Measurements from ENCODE around the gene RAPGEF4.

RAPGEF4 gene

DNA sequence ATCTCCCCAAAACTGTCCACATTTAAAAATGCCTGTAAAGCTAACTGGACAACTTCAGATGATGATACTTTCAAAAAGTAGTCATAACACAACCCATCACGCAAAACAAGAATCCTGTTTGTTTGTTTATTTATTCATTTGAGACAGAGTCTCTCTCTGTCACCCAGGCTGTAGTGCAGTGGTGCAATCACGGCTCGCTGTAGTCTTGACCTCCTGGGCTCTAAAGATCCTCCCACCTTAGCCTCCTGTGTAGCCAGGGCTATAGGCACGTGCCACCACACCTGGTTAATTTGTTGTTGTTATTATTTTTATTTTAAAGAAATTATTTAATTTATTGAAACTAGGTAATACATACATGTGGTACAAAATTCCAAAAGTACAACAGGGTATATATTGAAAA lies 94.8 kb downstream of the RAPGEF4 start:
- no peak for DNase-seq

DNA sequence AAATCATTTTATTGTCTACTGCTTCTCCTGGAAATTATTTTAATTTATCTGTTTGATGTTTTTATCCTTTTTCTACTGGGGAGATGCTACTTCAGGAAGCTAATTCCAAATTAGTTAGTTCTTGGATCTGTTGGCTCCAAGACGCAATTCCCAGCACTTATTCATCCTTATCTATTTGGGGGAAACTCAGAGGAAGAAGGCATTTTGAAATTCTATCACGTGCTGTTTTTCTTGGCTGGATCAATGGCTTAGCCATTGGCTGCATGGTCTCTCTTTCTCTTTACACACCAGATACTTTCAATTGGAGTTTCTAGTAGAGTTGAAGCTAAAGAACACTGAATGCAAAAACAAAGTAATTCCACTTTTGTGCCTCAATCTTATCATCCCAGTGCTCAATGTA lies 98.3 kb downstream of the RAPGEF4 start:
- no peak for DNase-seq

DNA sequence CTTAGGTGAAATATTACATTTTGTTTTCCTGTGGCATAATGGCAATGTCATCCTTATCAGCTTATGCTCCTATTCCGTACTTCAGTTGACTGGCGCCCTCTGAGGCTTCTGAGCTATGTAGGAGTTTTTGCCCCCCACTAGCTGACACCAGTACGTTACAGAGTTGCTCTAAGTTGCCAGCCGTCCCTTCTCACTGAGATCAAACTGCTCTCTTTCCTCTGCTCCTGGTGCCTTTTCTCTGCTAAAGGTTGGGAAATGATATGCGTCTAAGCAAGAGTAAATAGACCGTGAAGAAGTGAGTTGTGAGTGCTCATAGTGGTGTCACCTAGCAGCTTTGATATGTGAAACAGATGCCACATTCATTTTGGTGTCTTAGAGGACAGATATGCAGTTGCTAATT lies 99.2 kb downstream of the RAPGEF4 start:
- DNase-seq = peak; percentile 36

DNA sequence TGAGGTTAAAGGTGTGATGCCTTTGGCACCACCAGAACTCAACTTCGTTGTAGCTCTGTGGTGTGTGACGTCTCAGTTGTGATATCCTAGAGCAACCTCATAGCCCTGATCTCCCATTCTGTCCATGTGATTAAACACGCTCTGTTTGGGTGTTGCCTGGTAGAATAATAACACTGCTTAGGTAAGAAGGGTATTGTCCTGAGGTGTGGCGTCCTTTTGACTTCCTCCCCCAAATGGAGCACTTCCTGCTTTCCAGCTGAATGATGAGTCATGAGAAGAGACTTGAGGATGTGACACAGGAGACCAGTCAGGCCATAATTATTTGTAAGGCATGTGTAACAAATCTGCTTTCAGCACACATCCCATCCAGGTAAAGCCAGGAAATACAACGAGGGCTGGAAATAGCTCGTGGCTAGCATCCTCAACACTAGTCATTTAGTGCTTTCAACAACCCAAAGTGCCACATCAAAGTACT lies 100.7 kb downstream of the RAPGEF4 start:
- peak; percentile 96 for DNase-seq

- DNase-seq = no peak
These were observed 101.2 kb downstream of the RAPGEF4 start for GRCh38 chr2:172836827-172837226.

GRCh38 chr2:172839446-172839845 lies 103.8 kb downstream of the RAPGEF4 start:
- no peak for DNase-seq

GRCh38 chr2:172842511-172843265 lies 107.0 kb downstream of the RAPGEF4 start:
- DNase-seq = no peak

DNA sequence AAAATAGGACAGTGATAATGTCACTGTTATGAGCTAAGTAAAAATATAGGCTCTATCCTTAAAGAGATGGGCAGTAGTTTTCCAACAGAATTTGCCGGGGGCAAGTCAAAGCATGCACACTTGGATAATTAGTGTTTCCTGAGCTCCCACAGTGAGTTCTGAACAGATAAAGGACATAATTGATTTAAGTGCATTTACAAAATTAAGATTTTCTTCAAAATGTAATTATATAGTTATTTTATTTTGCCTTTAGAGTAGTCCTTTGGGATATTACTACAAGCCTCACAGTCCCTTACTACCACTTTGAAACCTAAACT lies 107.6 kb downstream of the RAPGEF4 start:
- DNase-seq = no peak

GRCh38 chr2:172843902-172844715 lies 108.5 kb downstream of the RAPGEF4 start:
- DNase-seq = no peak

DNA sequence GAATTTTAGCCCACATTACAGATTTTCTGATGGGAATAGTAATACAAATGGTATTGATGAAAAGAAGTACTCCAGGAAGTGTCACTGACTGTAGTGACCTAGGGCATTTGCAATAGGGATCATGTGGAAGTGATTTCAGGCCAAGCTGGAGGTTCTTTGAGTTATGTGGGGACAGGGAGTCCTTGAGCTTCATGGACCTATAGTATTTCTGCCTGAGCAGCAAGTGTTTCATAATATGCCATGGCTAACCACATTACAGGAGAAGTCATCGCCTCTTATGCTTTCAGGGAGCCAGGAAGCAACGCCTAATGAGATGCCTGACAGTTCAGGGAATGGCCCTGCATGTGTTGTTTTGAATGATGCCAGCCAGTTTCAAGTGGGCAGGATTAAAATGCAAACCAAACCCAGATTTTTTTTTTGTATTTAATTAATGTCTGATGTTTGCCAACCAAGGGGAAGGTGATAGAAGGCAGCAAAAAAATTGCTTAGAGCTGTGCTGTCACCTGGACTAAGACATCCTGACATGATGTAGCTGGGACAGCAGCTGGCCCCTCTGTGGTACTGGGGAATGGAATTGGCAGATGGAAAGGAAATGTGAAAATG lies 109.5 kb downstream of the RAPGEF4 start:
- DNase-seq = peak; percentile 4

DNA sequence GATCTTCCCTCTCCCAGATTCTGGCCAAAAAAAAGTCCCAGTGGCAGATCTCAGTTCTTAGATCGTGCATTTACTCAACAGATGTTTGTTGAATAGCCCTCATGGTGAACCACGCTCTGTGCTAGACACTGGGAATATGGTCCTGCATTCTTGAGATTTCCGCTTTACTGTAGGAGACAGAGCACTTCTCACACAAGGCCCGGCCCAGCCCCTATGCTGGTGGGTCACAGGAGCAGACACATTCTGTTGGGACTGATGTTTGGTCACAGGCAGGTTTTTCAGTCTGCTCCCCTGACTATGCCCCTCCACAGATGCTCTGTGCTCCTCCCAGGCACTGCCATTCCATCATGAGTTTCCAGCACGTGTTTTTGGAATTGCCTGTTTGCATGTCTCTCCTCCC lies 110.9 kb downstream of the RAPGEF4 start:
- no peak for DNase-seq

DNA sequence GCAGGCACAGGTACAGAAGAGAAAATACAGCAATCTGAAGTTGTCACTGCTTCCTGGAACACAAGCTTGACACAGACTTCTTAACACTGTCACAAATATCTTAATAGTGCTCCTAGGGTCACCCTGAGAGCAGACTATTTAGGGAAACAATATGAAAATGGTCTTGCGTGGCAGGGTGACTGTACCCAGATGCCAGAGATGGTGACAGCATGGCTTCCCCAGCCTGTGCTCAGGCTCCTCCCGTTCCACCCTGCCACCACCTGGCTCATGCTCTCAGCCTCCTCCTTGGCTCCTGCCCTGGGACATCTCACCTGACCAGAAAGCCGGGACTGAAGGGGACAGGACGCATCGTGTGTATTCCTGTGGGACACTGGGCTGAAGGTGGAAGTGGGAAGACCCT lies 111.5 kb downstream of the RAPGEF4 start:
- no peak for DNase-seq

- DNase-seq = no peak
These were observed 112.9 kb downstream of the RAPGEF4 start for GRCh38 chr2:172848519-172848918.

DNA sequence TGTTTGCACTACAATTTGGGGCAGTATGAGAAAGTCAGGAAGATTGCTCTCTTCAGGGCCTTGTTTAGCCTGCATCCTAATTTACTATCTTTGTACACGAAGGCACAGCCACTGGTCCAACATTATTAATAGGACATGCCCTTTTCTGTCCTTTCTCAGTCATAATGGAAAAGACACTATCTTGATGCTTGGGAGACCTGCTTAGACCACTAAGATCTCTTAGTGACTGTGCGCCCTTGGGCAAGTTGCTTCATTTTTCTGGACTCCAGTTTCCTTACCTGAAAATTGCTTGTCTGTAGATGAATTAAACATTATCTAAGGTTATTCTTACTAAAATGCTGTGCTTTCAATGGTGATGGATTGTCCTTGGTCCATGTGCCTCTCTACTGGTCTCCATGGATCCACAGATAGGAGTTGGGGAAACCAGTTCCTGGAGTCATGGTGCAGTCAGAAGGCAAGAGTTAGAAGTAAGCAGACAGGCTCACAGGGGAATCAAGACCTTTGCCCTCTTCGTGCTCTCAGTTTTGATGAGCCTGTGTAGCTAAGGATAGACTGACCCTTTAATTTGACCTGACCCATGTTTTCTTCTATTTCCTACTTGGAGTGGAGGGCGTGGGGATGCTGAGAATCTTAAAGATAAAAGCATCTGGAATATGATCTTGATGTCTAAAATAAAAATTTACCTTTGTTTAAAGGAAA lies 114.0 kb downstream of the RAPGEF4 start:
- DNase-seq = no peak

- DNase-seq = no peak
These were observed 119.9 kb downstream of the RAPGEF4 start for GRCh38 chr2:172855588-172855987.

- no peak for DNase-seq
These were observed 121.0 kb downstream of the RAPGEF4 start for GRCh38 chr2:172856606-172857005.

- DNase-seq = no peak
These were observed 122.8 kb downstream of the RAPGEF4 start for GRCh38 chr2:172858473-172858745.

- DNase-seq = peak; percentile 71
These were observed 124.1 kb downstream of the RAPGEF4 start for GRCh38 chr2:172859581-172860335.

DNA sequence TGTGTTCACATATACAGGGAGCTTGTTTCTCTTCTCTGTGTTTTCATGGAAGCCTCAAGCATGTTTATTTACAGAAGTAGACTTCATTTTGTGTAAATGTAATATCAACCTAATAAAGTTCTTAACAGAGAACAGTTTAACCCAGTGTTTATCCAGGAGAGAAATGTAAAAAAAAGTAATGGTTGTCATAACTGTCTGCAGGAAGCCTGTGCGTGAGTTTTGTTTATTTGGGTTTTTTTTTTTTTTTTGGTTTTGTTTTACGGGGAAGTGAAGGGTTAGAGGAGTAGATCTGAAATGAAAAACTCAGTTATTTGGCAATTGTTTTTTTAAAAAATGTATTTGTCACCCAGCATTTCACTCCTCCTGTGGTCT lies 124.7 kb downstream of the RAPGEF4 start:
- no peak for DNase-seq

DNA sequence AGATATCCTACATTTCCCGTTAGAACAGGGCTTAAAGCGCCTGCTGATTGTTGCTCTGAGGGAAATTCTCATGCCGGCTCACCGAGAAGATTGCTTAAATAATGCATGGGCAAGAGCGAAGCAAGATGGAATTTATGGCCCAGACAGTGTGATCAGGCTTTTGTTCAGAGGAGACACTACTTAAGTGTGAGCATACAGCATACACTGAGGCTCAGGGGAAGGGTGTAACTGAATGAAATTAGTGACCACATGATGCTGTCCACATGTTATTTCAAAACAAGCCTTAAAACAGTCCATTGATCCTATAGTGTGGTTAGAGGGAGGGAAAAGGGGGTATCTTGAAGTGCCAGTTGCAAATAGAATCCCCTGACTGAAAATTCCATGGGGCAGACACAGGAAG lies 125.5 kb downstream of the RAPGEF4 start:
- no peak for DNase-seq

DNA sequence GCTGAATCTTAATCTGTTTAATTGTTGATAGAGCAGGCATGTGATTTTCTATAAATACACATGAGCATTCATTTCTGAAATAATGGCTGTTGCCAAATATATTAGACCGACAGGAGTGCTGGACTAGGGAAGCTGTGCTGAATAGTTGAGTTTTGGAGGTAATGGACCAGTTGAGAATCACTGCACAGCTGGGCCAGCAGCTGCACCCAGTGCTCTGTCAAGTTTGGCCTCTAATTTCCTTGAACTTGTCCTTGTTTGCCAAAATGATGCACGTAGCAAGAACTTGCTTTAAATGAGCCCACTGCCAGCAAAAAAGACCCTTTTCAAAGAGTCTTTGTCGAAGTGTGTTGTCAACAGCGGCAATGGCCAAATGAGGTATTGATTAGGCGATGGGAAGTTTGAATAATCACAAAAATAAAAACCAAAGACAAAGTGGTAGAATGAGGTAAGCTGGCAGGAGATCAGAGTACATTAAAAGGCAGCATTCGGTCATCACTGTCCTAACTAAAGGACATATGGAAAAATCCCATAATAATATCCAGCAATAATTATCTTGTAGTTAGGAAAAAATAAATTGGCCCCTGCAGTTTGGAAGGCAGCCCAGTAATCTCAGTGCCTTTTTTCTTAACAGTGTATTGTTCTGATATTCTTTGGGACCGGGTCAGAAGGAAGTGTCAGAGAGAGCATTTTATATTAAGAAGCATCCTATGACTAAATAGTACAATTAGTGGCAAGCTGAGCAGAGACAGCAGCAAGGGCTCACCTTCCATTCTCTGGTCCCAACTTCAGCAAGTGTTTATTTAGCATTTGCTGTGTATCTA lies 126.2 kb downstream of the RAPGEF4 start:
- DNase-seq = no peak

GRCh38 chr2:172863341-172863740 lies 127.7 kb downstream of the RAPGEF4 start:
- no peak for DNase-seq
